DMS79 treated with DMSO at 0.1 percent for 48 hours (cell line): ENCODE results near the gene BTBD9.
"Not testable (repeated sequence)": the region's sequence is repeated elsewhere in the genome, so short reads cannot be mapped to it uniquely, and the experiment has no call there.

Source experiments
- DNase-seq: peaks from one replicate; lab custom pipeline; 2025; lab: John Stamatoyannopoulos, UW

Gene BTBD9

GRCh38 chr6:38429546-38429945 lies 210.2 kb downstream of the BTBD9 start:
- no peak for DNase-seq

- DNase-seq: no peak
These were observed 212.1 kb downstream of the BTBD9 start for GRCh38 chr6:38427492-38428210.

GRCh38 chr6:38425788-38426488 lies 213.8 kb downstream of the BTBD9 start:
- DNase-seq: not testable (repeated sequence)

- DNase-seq: no peak
These were observed 216.0 kb downstream of the BTBD9 start for GRCh38 chr6:38423746-38424145.

- DNase-seq: no peak
These were observed 219.5 kb downstream of the BTBD9 start for GRCh38 chr6:38420207-38420606.

GRCh38 chr6:38417521-38417920 lies 222.2 kb downstream of the BTBD9 start:
- DNase-seq: no peak

GRCh38 chr6:38415231-38416005 lies 224.3 kb downstream of the BTBD9 start:
- DNase-seq: no peak

- no peak for DNase-seq
These were observed 226.5 kb downstream of the BTBD9 start for GRCh38 chr6:38413102-38413800.

GRCh38 chr6:38407192-38407591 lies 232.5 kb downstream of the BTBD9 start:
- DNase-seq: no peak

GRCh38 chr6:38406096-38406495 lies 233.6 kb downstream of the BTBD9 start:
- peak; percentile 3 for DNase-seq

GRCh38 chr6:38404900-38405556 lies 234.7 kb downstream of the BTBD9 start:
- DNase-seq: no peak

- peak; percentile 43 for DNase-seq
These were observed 235.4 kb downstream of the BTBD9 start for GRCh38 chr6:38404355-38404754.

- no peak for DNase-seq
These were observed 236.2 kb downstream of the BTBD9 start for GRCh38 chr6:38403548-38403947.

GRCh38 chr6:38400764-38401163 lies 239.0 kb downstream of the BTBD9 start:
- DNase-seq: no peak

GRCh38 chr6:38400101-38400500 lies 239.6 kb downstream of the BTBD9 start:
- DNase-seq: no peak

GRCh38 chr6:38396209-38396608 lies 243.5 kb downstream of the BTBD9 start:
- no peak for DNase-seq

- DNase-seq: no peak
These were observed 245.7 kb downstream of the BTBD9 start for GRCh38 chr6:38393986-38394385.

- no peak for DNase-seq
These were observed 247.8 kb downstream of the BTBD9 start for GRCh38 chr6:38391626-38392579.

- DNase-seq: no peak
These were observed 248.5 kb downstream of the BTBD9 start for GRCh38 chr6:38391206-38391605.

GRCh38 chr6:38389875-38390274 lies 249.9 kb downstream of the BTBD9 start:
- DNase-seq: no peak

GRCh38 chr6:38387971-38388370 lies 251.8 kb downstream of the BTBD9 start:
- DNase-seq: no peak
